ENCODE results near the gene KIF21B.

DNA sequence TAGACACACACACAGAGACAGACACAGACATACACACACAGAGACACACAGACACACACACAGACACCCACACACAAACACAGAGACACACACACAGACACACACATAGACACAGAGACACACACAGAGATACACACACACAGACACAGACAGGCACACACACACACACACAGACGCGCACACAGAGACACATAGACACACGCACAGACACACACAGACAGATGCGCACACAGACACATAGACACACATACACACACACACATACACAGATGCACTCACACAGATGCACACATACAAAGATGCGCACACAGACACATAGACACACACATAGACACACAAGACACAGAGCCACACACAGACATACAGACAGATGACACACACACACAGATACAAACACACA, 16.0 kb downstream of the KIF21B start:
- TF ChIP-seq, protein P1, sequence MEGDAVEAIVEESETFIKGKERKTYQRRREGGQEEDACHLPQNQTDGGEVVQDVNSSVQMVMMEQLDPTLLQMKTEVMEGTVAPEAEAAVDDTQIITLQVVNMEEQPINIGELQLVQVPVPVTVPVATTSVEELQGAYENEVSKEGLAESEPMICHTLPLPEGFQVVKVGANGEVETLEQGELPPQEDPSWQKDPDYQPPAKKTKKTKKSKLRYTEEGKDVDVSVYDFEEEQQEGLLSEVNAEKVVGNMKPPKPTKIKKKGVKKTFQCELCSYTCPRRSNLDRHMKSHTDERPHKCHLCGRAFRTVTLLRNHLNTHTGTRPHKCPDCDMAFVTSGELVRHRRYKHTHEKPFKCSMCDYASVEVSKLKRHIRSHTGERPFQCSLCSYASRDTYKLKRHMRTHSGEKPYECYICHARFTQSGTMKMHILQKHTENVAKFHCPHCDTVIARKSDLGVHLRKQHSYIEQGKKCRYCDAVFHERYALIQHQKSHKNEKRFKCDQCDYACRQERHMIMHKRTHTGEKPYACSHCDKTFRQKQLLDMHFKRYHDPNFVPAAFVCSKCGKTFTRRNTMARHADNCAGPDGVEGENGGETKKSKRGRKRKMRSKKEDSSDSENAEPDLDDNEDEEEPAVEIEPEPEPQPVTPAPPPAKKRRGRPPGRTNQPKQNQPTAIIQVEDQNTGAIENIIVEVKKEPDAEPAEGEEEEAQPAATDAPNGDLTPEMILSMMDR (IDR thresholded peaks at IDR 0.05): no peak
- no peak for TF ChIP-seq POLR2A (IDR thresholded peaks at IDR 0.05)
